Neuronal stem cell (in vitro differentiated cells): ENCODE results near the gene FAM25A.
A peak's percentile ranks its signal among the peaks of the same experiment; 100 is the strongest.
"Not testable (repeated sequence)": the region's sequence is repeated elsewhere in the genome, so short reads cannot be mapped to it uniquely, and the experiment has no call there.

Experiments used
- DNase-seq: peaks from one replicate; pipeline ENCODE4 v3.0.0-alpha.2; 2013; ENCODE audit warnings: low spot score
- H2AFZ ChIP-seq: one replicate; pipeline ENCODE4 v1.6.1; 2013; ENCODE audit warnings: mild to moderate bottlenecking, low read length, inconsistent platforms
- H2AK5ac ChIP-seq: 2 replicates; pipeline ENCODE4 v1.6.1; 2013; ENCODE audit warnings: low read depth, mild to moderate bottlenecking, inconsistent platforms, low read length, moderate library complexity, mixed read lengths
- H2BK120ac ChIP-seq: 2 replicates; pipeline ENCODE4 v1.6.1; 2013; ENCODE audit warnings: low read depth, mild to moderate bottlenecking, inconsistent platforms, low read length, moderate library complexity, mixed read lengths
- H2BK12ac ChIP-seq: one replicate; pipeline ENCODE4 v1.6.1; 2013; ENCODE audit warnings: low read length, inconsistent platforms
- H2BK15ac ChIP-seq: 2 replicates; pipeline ENCODE4 v1.6.1; 2013; ENCODE audit warnings: mild to moderate bottlenecking, low read length, inconsistent platforms, mixed read lengths
- H2BK5ac ChIP-seq: one replicate; pipeline ENCODE4 v1.6.1; 2013; ENCODE audit warnings: inconsistent platforms, mild to moderate bottlenecking, low read length, moderate library complexity
- H3K14ac ChIP-seq: one replicate; pipeline ENCODE4 v1.6.1; 2013; ENCODE audit warnings: low read length, inconsistent platforms
- H3K18ac ChIP-seq: 2 replicates; pipeline ENCODE4 v1.6.1; 2013; ENCODE audit warnings: low read length, inconsistent platforms
- H3K23ac ChIP-seq: 2 replicates; pipeline ENCODE4 v1.6.1; 2013; ENCODE audit warnings: low read depth, mild to moderate bottlenecking, mixed read lengths, low read length, inconsistent platforms; ENCODE audit not compliant: poor library complexity
- H3K27ac ChIP-seq: replicated peaks from 3 replicates; pipeline ENCODE4 v1.5.1; 2013; ENCODE audit warnings: low read length, inconsistent platforms
- H3K27me3 ChIP-seq, 3 experiments: 2 replicates each; pipeline ENCODE4 v1.6.1; 2013; ENCODE audit warnings: low read length in 3 of 3, mild to moderate bottlenecking in 2 of 3, inconsistent platforms in 1 of 3, low read depth in 1 of 3, mixed read lengths in 1 of 3, moderate library complexity in 1 of 3; ENCODE audit not compliant: control insufficient read depth in 3 of 3, insufficient read depth in 3 of 3
- H3K36me3 ChIP-seq, 2 donors: replicated peaks in 1 of 2; 2 replicates each; pipeline ENCODE4 v1.6.1; 2013; ENCODE audit warnings: low read length in 2 of 2; ENCODE audit not compliant: control insufficient read depth in 2 of 2, insufficient read depth in 2 of 2
- H3K4ac ChIP-seq: 2 replicates; pipeline ENCODE4 v1.6.1; 2013; ENCODE audit warnings: inconsistent platforms, mild to moderate bottlenecking, low read length, moderate library complexity
- H3K4me1 ChIP-seq, 2 donors: 1 replicate in 1 of 2; 2 replicates in 1 of 2; pipeline ENCODE4 v1.6.1; 2013; ENCODE audit warnings: low read length in 2 of 2, low read depth in 1 of 2; ENCODE audit not compliant: control insufficient read depth in 2 of 2, insufficient read depth in 1 of 2
- H3K4me2 ChIP-seq: one replicate; pipeline ENCODE4 v1.6.1; 2013; ENCODE audit warnings: mild to moderate bottlenecking, low read length, inconsistent platforms; ENCODE audit not compliant: insufficient read depth, poor library complexity, severe bottlenecking
- H3K4me3 ChIP-seq, 2 donors: 2 replicates each; pipeline ENCODE4 v1.5.1; 2013; ENCODE audit warnings: low read length in 2 of 2, mild to moderate bottlenecking in 2 of 2, inconsistent platforms in 1 of 2, moderate library complexity in 1 of 2
- H3K79me1 ChIP-seq: one replicate; pipeline ENCODE4 v1.6.1; 2013; ENCODE audit warnings: low read depth, mild to moderate bottlenecking, inconsistent platforms, low read length, moderate library complexity
- H3K9ac ChIP-seq: one replicate; pipeline ENCODE4 v1.6.1; 2013; ENCODE audit warnings: mild to moderate bottlenecking, low read depth, low read length, inconsistent platforms; ENCODE audit not compliant: poor library complexity
- H3K9me3 ChIP-seq, 2 donors: replicated peaks in 1 of 2; 2 replicates each; pipeline versions ENCODE3 to v1.6.1; 2013; ENCODE audit warnings: low read length in 2 of 2, mild to moderate bottlenecking in 2 of 2, inconsistent platforms in 1 of 2, low read depth in 1 of 2, mixed read lengths in 1 of 2, moderate library complexity in 1 of 2; ENCODE audit not compliant: control insufficient read depth in 2 of 2, insufficient read depth in 1 of 2
- H4K8ac ChIP-seq: one replicate; pipeline ENCODE4 v1.6.1; 2013; ENCODE audit warnings: low read depth, mild to moderate bottlenecking, inconsistent platforms, low read length, moderate library complexity
- H4K91ac ChIP-seq: one replicate; pipeline ENCODE4 v1.6.1; 2013; ENCODE audit warnings: low read length, low read depth, mild to moderate bottlenecking, inconsistent platforms; ENCODE audit not compliant: poor library complexity
- WGBS, 2 donors: extraction: QIAGEN DNeasy Blood & Tissue Kit; methylation state at CpG; one replicate each; pipeline ENCODE4 v1.1.7; 2013; ENCODE audit warnings: missing lambda C conversion rate in 2 of 2, mixed read lengths in 1 of 2; ENCODE audit not compliant: insufficient read length in 2 of 2, insufficient replicate concordance in 1 of 2; ENCODE audit errors: extremely low coverage in 2 of 2; 5-methylcytosine and 5-hydroxymethylcytosine counted together

The FAM25A gene

DNA sequence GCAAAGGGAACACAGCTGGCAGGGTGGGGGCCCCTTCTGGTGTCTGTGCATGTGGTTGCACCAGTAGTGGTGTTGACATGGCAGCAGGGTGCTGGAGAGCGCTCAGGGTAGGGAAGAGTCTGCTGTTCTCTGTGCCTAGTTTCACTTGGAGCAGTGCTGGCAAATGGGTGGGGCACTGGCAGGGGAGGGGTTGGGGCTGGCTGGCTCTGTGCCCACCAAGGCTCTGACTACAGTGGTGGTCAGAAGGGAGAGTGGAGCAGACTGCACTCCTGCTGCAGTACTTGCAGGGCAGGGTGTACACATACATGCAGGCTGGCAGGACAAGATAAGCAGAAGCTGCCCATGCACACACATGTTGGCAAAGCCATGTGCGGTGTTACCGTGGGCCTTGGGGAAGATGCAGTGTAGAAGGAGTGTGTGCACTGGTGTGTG, 18.2 kb downstream of the FAM25A start:
- peak overlapping the region; percentile 69 for H3K23ac ChIP-seq
- H3K79me1 ChIP-seq, result no peaks in the 10 kb centered on the region

DNA sequence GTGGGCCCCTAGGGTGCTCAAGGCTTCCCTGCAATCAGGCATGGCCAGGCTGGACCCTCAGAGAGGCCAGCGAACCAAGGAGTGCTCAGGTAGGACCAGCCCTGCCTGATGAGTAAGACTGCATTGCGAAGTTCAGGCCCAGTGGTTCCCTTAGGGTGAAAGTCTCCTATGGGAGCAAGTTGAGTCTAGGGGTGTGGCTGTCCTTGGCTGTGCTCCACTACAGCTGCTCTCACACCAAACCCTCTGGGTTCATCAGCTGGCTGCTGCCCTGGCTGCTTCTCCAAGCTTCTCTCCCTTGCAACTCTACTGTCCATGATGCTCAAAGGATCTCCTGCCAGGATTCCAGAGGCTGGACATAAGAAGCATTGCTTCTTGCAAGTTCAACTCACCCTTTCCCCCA, 18.7 kb downstream of the FAM25A start:
- WGBS, 2 donors, result no CpG with 5 or more reads among the region's 2 CpGs
- Histone ChIP-seq H4K8ac (no peak overlapping the region), H2BK15ac (no peak overlapping the region), H3K4ac (no peak overlapping the region), H3K4me2 (no peak overlapping the region), H3K9me3 (peaks cover 0 to 3% of the 10 kb centered on the region in 2 donors), H2BK120ac (no peak overlapping the region), H3K4me1 (no peaks in the 10 kb centered on the region), H3K18ac (no peak overlapping the region), H4K91ac (no peak overlapping the region), H3K14ac (no peak overlapping the region), H2AK5ac (no peak overlapping the region), H2AFZ (no peak overlapping the region), H2BK5ac (no peak overlapping the region), H3K4me3 (no peak overlapping the region), H3K23ac (no peak overlapping the region), H3K36me3 (no peaks in the 10 kb centered on the region), H3K27me3 (no peaks in the 10 kb centered on the region), H3K9ac (no peak overlapping the region), H3K79me1 (no peaks in the 10 kb centered on the region), H3K27ac (no peak overlapping the region), H2BK12ac (no peak overlapping the region)
- DNase-seq, result no peak

More for the DNA sequence above, 18.2 kb downstream of the FAM25A start:
- no peak overlapping the region for H2BK12ac ChIP-seq
- no peak overlapping the region for H3K27ac ChIP-seq
- no CpG with 5 or more reads among the region's 3 CpGs for WGBS, 2 donors
- H3K27me3 ChIP-seq, result no peaks in the 10 kb centered on the region
- H2BK120ac ChIP-seq, result no peak overlapping the region
- no peak for DNase-seq
- H2BK15ac ChIP-seq, result peak overlapping the region; percentile 3
- no peaks in the 10 kb centered on the region for H3K4me1 ChIP-seq
- H3K4me3 ChIP-seq, result peak overlapping the region in 1 of 2 donors; percentile 10
- peak overlapping the region; percentile 61 for H3K18ac ChIP-seq
- H4K8ac ChIP-seq, result no peak overlapping the region
- no peak overlapping the region for H3K4me2 ChIP-seq
- no peak overlapping the region for H4K91ac ChIP-seq
- peak overlapping the region; percentile 14 for H3K14ac ChIP-seq
- no peaks in the 10 kb centered on the region for H3K36me3 ChIP-seq
- H2AK5ac ChIP-seq, result peak overlapping the region; percentile 11
- no peak overlapping the region for H2BK5ac ChIP-seq
- H3K9me3 ChIP-seq, result peaks cover 0 to 3% of the 10 kb centered on the region in 2 donors
- no peak overlapping the region for H3K4ac ChIP-seq
- peak overlapping the region; percentile 61 for H3K9ac ChIP-seq
- no peak overlapping the region for H2AFZ ChIP-seq

DNA sequence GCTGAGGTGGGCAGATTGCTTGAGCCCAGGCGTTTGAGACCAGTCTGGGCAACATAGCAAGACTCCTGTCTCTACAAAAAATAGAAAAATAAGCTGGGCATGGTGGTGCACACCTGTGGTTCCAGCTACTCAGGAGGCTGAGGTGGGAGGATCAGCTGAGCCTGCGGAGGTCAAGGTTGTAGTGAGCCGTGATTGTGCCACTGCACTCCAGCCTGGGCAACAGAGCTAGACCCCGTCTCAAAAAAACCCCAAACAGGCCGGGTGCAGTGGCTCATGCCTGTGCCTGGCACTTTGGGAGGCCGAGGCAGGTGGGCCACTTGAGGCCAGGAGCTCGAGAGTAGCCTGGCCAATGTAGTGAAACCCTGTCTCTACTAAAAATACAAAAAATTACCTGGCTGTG, 23.5 kb downstream of the FAM25A start:
- not testable (repeated sequence) for H2BK12ac ChIP-seq, H2BK5ac ChIP-seq, H2BK15ac ChIP-seq, DNase-seq, H2BK120ac ChIP-seq, H3K23ac ChIP-seq, H3K4ac ChIP-seq, H3K4me1 ChIP-seq, H3K27ac ChIP-seq, H4K91ac ChIP-seq, H2AFZ ChIP-seq, H2AK5ac ChIP-seq, H3K4me3 ChIP-seq, H4K8ac ChIP-seq, H3K9me3 ChIP-seq, H3K18ac ChIP-seq, H3K9ac ChIP-seq, H3K4me2 ChIP-seq, H3K27me3 ChIP-seq, H3K79me1 ChIP-seq, H3K14ac ChIP-seq
- H3K36me3 ChIP-seq, result peaks cover 2 to 25% of the 10 kb centered on the region in 2 donors
- WGBS, 2 donors, result no CpG with 5 or more reads among the region's 7 CpGs

DNA sequence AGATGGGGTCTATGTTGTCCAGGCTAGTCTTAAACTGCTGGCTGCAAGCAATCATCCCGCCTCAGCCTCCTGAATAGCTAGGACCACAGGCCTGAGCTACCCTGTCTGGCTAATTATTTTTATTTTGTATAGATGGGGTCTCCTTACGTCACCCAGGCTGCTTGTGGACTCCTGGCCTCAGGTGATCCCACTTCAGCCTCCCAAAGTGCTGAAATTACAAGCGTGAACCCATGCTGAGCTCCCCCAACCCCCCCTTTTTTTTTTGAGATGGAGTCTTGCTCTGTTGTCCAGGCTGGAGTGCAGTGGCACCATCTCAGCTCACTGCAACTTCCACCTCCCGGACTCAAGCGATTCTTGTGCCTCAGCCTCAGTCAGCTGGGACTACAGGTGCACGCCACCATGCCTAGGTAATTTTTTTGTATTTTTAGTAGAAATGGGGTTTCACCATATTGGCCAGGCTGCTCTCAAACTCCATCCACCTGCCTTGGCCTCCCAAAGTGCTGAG, 25.4 kb downstream of the FAM25A start:
- H4K91ac ChIP-seq, result no peak overlapping the region
- H3K9ac ChIP-seq, result no peak overlapping the region
- H3K23ac ChIP-seq, result no peak overlapping the region
- no peak overlapping the region for H3K27ac ChIP-seq
- no peak overlapping the region for H3K4me2 ChIP-seq
- WGBS, 2 donors, result no CpG with 5 or more reads among the region's 6 CpGs
- no peak overlapping the region for H2BK15ac ChIP-seq
- H4K8ac ChIP-seq, result no peak overlapping the region
- DNase-seq, result no peak
- no peak overlapping the region for H3K4ac ChIP-seq
- H3K18ac ChIP-seq, result no peak overlapping the region
- H3K4me1 ChIP-seq, result no peaks in the 10 kb centered on the region
- H3K79me1 ChIP-seq, result no peaks in the 10 kb centered on the region
- no peak overlapping the region for H3K4me3 ChIP-seq
- H3K9me3 ChIP-seq, result no peaks in the 10 kb centered on the region
- no peak overlapping the region for H2BK12ac ChIP-seq
- H2AFZ ChIP-seq, result no peak overlapping the region
- no peaks in the 10 kb centered on the region for H3K27me3 ChIP-seq
- no peak overlapping the region for H3K14ac ChIP-seq
- H2BK120ac ChIP-seq, result no peak overlapping the region
- H2BK5ac ChIP-seq, result no peak overlapping the region
- peaks cover 2 to 44% of the 10 kb centered on the region in 2 donors for H3K36me3 ChIP-seq
- no peak overlapping the region for H2AK5ac ChIP-seq
